Transverse colon (tissue), 3 donors: Measurements from ENCODE around the gene EVA1C.

Experiments used
- EP300 ChIP-seq: sonication (generic); formaldehyde crosslinking; IDR thresholded peaks from one replicate; pipeline ENCODE4 v1.6.1; 2017; ENCODE audit warnings: antibody characterized with exemption, low read depth
- POLR2A ChIP-seq: fragments of 450-650 bp; IDR thresholded peaks from one replicate; pipeline ENCODE4 v1.6.1; 2016; ENCODE audit warnings: antibody characterized with exemption, mild to moderate bottlenecking, moderate library complexity
- TF ChIP-seq, protein P1 (sequence below), 5 experiments: fragments of 200-600 bp in 3 of 5; fragments of 450-650 bp in 2 of 5; sonication (generic) in 3 of 5; IDR thresholded peaks; 1 replicate in 2 of 5; 2 replicates in 3 of 5; pipeline ENCODE4 v1.5.1; 2016 to 2017; ENCODE audit warnings: antibody characterized with exemption in 5 of 5, inconsistent platforms in 3 of 5, mild to moderate bottlenecking in 2 of 5, moderate library complexity in 1 of 5

GRCh38 chr21:32558106-32558505 lies 145.6 kb downstream of the EVA1C start:
- TF ChIP-seq, protein P1, sequence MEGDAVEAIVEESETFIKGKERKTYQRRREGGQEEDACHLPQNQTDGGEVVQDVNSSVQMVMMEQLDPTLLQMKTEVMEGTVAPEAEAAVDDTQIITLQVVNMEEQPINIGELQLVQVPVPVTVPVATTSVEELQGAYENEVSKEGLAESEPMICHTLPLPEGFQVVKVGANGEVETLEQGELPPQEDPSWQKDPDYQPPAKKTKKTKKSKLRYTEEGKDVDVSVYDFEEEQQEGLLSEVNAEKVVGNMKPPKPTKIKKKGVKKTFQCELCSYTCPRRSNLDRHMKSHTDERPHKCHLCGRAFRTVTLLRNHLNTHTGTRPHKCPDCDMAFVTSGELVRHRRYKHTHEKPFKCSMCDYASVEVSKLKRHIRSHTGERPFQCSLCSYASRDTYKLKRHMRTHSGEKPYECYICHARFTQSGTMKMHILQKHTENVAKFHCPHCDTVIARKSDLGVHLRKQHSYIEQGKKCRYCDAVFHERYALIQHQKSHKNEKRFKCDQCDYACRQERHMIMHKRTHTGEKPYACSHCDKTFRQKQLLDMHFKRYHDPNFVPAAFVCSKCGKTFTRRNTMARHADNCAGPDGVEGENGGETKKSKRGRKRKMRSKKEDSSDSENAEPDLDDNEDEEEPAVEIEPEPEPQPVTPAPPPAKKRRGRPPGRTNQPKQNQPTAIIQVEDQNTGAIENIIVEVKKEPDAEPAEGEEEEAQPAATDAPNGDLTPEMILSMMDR (IDR thresholded peaks at IDR 0.05), result no peak
- TF ChIP-seq POLR2A (no peak), EP300 (no peak)
